Measurements from ENCODE around the gene DPYSL3. TPM values are rescaled to one million over a fixed set of nuclear protein-coding genes. Genes with fewer than 3 reads are reported as not detected.

Gene DPYSL3
- total and polyA plus RNA-seq, 3 experiments from 2014 or later = 0.13 to 0.35 TPM; not detected in 1

DNA sequence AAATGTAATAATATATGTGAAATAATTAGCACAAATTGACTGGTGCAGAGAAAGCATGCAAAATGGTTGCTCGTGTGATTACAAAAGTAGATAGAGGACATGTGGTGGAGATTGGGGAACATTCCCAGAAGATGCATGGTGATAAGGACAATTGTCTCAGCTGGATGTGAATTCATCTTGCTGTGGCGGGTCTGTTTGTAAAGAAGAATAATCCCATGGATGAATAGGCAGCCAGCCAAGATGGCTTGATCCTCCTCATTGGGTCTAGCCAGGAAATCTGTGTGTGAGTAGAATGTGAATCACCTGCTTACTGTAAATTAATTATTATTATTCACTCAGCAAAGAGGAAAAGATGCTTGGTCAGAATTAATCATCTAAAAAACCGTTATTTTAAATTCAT lies 12.6 kb upstream of the DPYSL3 start:
- H3K36me3 ChIP-seq (ENCODE audit: insufficient read depth, low read length) = no peaks in the 10 kb centered on the region
- ChIA-PET CTCF (no interaction called here), POLR2A (no interaction called here)
- no peak for DNase-seq
- no peak overlapping the region for H3K27ac Mint-ChIP-seq
- no peaks in the 10 kb centered on the region for H3K36me3 Mint-ChIP-seq
- H3K9me3 Mint-ChIP-seq = no peaks in the 10 kb centered on the region
- no peak overlapping the region for H3K4me3 Mint-ChIP-seq
- H3K27ac ChIP-seq (ENCODE audit: low read depth, low read length) = no peak overlapping the region
- H3K4me1 Mint-ChIP-seq = no peaks in the 10 kb centered on the region
- no peak overlapping the region for H3K4me3 ChIP-seq (ENCODE audit: low read length)
- H3K27me3 ChIP-seq (ENCODE audit: insufficient read depth, low read length, poor library complexity, severe bottlenecking) = no peaks in the 10 kb centered on the region
- no peaks in the 10 kb centered on the region for H3K4me1 ChIP-seq (ENCODE audit: insufficient read depth, low read length)
- H3K27me3 Mint-ChIP-seq = no peaks in the 10 kb centered on the region
- no peaks in the 10 kb centered on the region for H3K9me3 ChIP-seq (ENCODE audit: low read length)

DNA sequence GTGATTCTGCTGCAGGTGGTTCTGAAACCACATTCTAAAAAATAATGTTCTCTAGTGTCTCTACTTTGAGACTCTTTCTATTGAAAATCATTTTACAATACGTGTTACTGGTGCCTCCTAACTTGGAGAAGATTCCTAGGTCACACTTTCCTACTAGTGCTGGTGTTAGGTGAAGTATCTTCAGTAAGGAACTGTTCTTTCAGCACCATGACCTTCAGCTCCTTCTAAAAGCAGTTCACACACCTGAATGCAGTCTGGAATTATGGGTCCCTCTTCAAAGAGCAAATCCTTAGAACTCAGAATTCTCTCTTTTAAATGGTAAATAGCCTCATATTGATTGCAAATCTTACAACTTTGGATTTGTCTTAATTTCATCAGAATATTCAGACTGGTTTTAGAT lies 10.6 kb upstream of the DPYSL3 start:
- Mint-ChIP-seq H3K36me3 (no peaks in the 10 kb centered on the region), H3K9me3 (no peaks in the 10 kb centered on the region), H3K27me3 (no peaks in the 10 kb centered on the region), H3K4me3 (no peak overlapping the region), H3K4me1 (no peaks in the 10 kb centered on the region), H3K27ac (no peak overlapping the region)
- DNase-seq = no peak
- CTCF ChIA-PET = no interaction called here
- H3K4me1 ChIP-seq (ENCODE audit: insufficient read depth, low read length) = no peaks in the 10 kb centered on the region
- POLR2A ChIA-PET = no interaction called here
- H3K27ac ChIP-seq (ENCODE audit: low read depth, low read length) = no peak overlapping the region
- no peaks in the 10 kb centered on the region for H3K36me3 ChIP-seq (ENCODE audit: insufficient read depth, low read length)
- no peaks in the 10 kb centered on the region for H3K27me3 ChIP-seq (ENCODE audit: insufficient read depth, low read length, poor library complexity, severe bottlenecking)
- H3K9me3 ChIP-seq (ENCODE audit: low read length) = no peaks in the 10 kb centered on the region
- no peak overlapping the region for H3K4me3 ChIP-seq (ENCODE audit: low read length)

DNA sequence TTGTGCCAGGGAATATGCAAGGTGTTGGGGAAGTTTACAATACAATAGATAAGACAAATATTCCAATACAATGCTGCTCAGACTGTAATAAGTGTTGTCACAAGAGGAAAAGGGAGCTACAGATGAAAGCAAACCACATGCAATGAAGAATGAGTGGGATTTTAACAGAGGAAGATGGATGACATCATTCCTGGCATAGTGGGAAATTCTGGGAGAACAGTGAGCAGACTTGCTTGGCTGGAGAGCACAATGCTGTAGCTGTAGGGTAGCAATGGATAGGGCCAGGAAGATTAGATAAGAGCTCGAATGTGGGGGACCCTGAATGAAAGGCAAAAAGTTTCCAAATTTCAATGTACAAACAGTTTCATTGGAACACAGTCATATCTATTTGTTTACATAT lies 9.5 kb upstream of the DPYSL3 start:
- H3K4me1 Mint-ChIP-seq = no peaks in the 10 kb centered on the region
- no peaks in the 10 kb centered on the region for H3K27me3 ChIP-seq (ENCODE audit: insufficient read depth, low read length, poor library complexity, severe bottlenecking)
- no peak overlapping the region for H3K4me3 ChIP-seq (ENCODE audit: low read length)
- H3K4me3 Mint-ChIP-seq = no peak overlapping the region
- no peaks in the 10 kb centered on the region for H3K36me3 ChIP-seq (ENCODE audit: insufficient read depth, low read length)
- H3K4me1 ChIP-seq (ENCODE audit: insufficient read depth, low read length) = no peaks in the 10 kb centered on the region
- H3K36me3 Mint-ChIP-seq = no peaks in the 10 kb centered on the region
- H3K27ac Mint-ChIP-seq = no peak overlapping the region
- no peaks in the 10 kb centered on the region for H3K27me3 Mint-ChIP-seq
- no peak overlapping the region for H3K27ac ChIP-seq (ENCODE audit: low read depth, low read length)
- POLR2A ChIA-PET = no interaction called here
- H3K9me3 Mint-ChIP-seq = no peaks in the 10 kb centered on the region
- H3K9me3 ChIP-seq (ENCODE audit: low read length) = no peaks in the 10 kb centered on the region
- CTCF ChIA-PET = no interaction called here
- no peak for DNase-seq

DNA sequence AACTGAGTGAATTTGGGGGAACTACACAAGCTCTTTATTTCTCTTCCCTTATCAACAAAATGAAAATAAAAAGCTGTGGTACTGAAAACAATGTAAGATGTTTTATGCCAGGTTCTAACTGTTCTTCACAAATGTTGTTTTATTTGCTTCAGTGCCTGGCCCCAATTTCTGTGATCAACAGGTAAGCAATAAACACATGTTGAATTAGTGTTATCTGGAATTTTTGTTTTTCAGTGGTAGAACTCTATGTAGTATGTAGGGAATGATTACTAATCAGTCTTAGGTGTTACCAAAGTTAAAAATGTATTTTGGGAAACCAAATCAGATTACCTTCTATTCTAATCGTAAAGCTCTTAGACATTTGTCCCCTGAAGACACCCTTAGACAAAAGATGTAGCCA lies 7.5 kb upstream of the DPYSL3 start:
- H3K27me3 Mint-ChIP-seq = peaks cover 4 to 12% of the 10 kb centered on the region in 2 donors
- CTCF ChIA-PET = no interaction called here
- Histone ChIP-seq H3K9me3 (ENCODE audit: low read length) (no peaks in the 10 kb centered on the region), H3K4me3 (ENCODE audit: low read length) (no peak overlapping the region), H3K4me1 (ENCODE audit: insufficient read depth, low read length) (no peaks in the 10 kb centered on the region), H3K27me3 (ENCODE audit: insufficient read depth, low read length, poor library complexity, severe bottlenecking) (no peaks in the 10 kb centered on the region), H3K36me3 (ENCODE audit: insufficient read depth, low read length) (no peaks in the 10 kb centered on the region), H3K27ac (ENCODE audit: low read depth, low read length) (no peak overlapping the region)
- no peaks in the 10 kb centered on the region for H3K4me1 Mint-ChIP-seq
- H3K9me3 Mint-ChIP-seq = no peaks in the 10 kb centered on the region
- no peak for DNase-seq
- no peak overlapping the region for H3K4me3 Mint-ChIP-seq
- H3K36me3 Mint-ChIP-seq = no peaks in the 10 kb centered on the region
- POLR2A ChIA-PET = no interaction called here
- no peak overlapping the region for H3K27ac Mint-ChIP-seq

DNA sequence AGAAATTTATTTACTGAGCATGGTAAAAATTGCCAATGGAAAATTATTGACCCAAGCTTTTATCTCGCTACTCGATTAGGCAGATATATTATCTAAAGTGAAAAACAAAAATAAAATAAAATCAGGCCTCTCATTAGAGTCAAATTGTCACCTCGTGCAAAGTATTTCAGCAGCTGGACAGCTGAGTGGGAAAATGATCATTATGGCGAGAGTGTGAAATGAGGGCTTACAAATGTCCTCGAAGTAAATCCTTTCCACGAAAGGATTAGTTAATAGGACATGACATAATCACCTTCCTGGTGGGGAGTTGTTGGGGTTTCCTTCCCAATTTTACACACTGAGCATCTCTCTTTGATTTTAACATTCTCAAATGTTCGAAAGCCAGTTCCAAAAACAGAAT lies 5.4 kb upstream of the DPYSL3 start:
- ChIA-PET POLR2A (no interaction called here), CTCF (no interaction called here)
- no peaks in the 10 kb centered on the region for H3K9me3 ChIP-seq (ENCODE audit: low read length)
- no peaks in the 10 kb centered on the region for H3K4me1 ChIP-seq (ENCODE audit: insufficient read depth, low read length)
- peaks cover 2 to 4% (median 2%) of the 10 kb centered on the region in 3 donors for H3K4me1 Mint-ChIP-seq
- peaks cover 13 to 28% of the 10 kb centered on the region in 2 donors for H3K27me3 Mint-ChIP-seq
- H3K36me3 Mint-ChIP-seq = peaks cover 0 to 2% (median 0%) of the 10 kb centered on the region in 3 donors
- no peaks in the 10 kb centered on the region for H3K36me3 ChIP-seq (ENCODE audit: insufficient read depth, low read length)
- no peak overlapping the region for H3K4me3 ChIP-seq (ENCODE audit: low read length)
- H3K27ac ChIP-seq (ENCODE audit: low read depth, low read length) = no peak overlapping the region
- H3K27me3 ChIP-seq (ENCODE audit: insufficient read depth, low read length, poor library complexity, severe bottlenecking) = no peaks in the 10 kb centered on the region
- H3K9me3 Mint-ChIP-seq = peaks cover 0 to 2% (median 0%) of the 10 kb centered on the region in 5 donors
- no peak overlapping the region for H3K4me3 Mint-ChIP-seq
- DNase-seq = no peak
- H3K27ac Mint-ChIP-seq = no peak overlapping the region

DNA sequence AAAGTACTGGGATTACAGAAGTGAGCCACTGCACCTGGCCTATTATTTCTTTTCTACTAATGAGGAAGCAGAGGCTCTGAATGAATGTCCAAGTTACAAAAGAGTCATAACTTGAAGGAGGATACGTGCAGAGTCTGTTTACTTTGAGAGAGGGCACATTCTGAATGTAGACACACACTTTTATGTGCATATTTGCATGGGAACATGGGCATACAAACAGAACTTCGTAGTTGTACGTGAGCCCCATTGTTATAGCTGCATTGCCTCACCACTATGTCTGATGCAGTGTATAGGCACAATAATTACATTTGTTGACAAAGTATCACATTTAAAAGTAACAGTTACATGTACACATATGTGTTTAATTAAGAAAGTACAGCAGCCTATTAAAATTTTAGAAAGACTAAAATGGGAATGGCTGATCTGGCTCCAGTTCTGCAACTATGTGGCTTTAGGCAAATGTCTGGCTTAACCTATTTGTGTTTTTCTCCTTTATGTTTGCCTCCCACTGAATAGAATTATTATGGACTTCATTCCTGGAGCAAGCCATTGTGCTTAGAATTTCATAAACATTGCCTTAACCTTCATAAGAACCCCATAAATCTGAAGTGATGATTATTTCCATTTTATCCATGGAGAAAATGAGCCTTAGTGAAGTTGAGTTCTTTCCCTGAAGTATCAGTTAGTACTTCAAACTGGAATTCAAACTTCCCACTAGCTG lies 3.0 kb upstream of the DPYSL3 start:
- Histone ChIP-seq H3K27ac (ENCODE audit: low read depth, low read length) (no peak overlapping the region), H3K4me1 (ENCODE audit: insufficient read depth, low read length) (no peaks in the 10 kb centered on the region), H3K27me3 (ENCODE audit: insufficient read depth, low read length, poor library complexity, severe bottlenecking) (no peaks in the 10 kb centered on the region), H3K4me3 (ENCODE audit: low read length) (no peak overlapping the region), H3K36me3 (ENCODE audit: insufficient read depth, low read length) (no peaks in the 10 kb centered on the region), H3K9me3 (ENCODE audit: low read length) (no peaks in the 10 kb centered on the region)
- Mint-ChIP-seq H3K27me3 (peaks cover 24 to 45% of the 10 kb centered on the region in 2 donors), H3K4me1 (peaks cover 5 to 8% (median 8%) of the 10 kb centered on the region in 3 donors), H3K27ac (no peak overlapping the region), H3K4me3 (no peak overlapping the region), H3K36me3 (peaks cover 0 to 4% (median 0%) of the 10 kb centered on the region in 3 donors), H3K9me3 (peaks cover 0 to 6% (median 0%) of the 10 kb centered on the region in 5 donors)
- CTCF ChIA-PET = no interaction called here
- DNase-seq = no peak
- POLR2A ChIA-PET = no interaction called here

DNA sequence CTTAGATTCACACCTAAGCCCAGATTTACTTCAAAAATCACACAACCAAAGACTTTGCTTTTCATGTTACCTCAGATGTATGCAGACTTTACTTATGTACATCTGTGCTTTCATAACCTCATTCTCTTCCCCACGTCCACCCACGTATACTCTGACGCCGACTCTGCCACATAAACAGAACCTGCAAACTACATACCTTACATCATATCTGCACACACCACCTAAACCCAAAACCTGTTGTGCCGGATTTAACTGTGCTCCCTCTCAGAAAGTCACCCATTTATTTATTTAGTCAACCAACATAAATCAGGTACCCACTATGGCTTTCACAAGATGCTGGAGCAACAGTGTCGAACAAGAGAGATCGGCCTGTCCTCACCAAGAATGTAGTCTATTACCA lies 1.0 kb upstream of the DPYSL3 start:
- Histone ChIP-seq H3K27me3 (ENCODE audit: insufficient read depth, low read length, poor library complexity, severe bottlenecking) (no peaks in the 10 kb centered on the region), H3K27ac (ENCODE audit: low read depth, low read length) (no peak overlapping the region), H3K9me3 (ENCODE audit: low read length) (no peaks in the 10 kb centered on the region), H3K4me3 (ENCODE audit: low read length) (no peak overlapping the region), H3K4me1 (ENCODE audit: insufficient read depth, low read length) (no peaks in the 10 kb centered on the region), H3K36me3 (ENCODE audit: insufficient read depth, low read length) (no peaks in the 10 kb centered on the region)
- POLR2A ChIA-PET = no interaction called here
- peak overlapping the region in 2 of 8 donors; percentile 0 to 6 for H3K27ac Mint-ChIP-seq
- peaks cover 26 to 46% of the 10 kb centered on the region in 2 donors for H3K27me3 Mint-ChIP-seq
- DNase-seq = no peak
- H3K36me3 Mint-ChIP-seq = peaks cover 0 to 4% (median 0%) of the 10 kb centered on the region in 3 donors
- no peak overlapping the region for H3K4me3 Mint-ChIP-seq
- H3K9me3 Mint-ChIP-seq = peaks cover 0 to 6% (median 0%) of the 10 kb centered on the region in 5 donors
- CTCF ChIA-PET = no interaction called here
- peaks cover 5 to 8% (median 8%) of the 10 kb centered on the region in 3 donors for H3K4me1 Mint-ChIP-seq

DNA sequence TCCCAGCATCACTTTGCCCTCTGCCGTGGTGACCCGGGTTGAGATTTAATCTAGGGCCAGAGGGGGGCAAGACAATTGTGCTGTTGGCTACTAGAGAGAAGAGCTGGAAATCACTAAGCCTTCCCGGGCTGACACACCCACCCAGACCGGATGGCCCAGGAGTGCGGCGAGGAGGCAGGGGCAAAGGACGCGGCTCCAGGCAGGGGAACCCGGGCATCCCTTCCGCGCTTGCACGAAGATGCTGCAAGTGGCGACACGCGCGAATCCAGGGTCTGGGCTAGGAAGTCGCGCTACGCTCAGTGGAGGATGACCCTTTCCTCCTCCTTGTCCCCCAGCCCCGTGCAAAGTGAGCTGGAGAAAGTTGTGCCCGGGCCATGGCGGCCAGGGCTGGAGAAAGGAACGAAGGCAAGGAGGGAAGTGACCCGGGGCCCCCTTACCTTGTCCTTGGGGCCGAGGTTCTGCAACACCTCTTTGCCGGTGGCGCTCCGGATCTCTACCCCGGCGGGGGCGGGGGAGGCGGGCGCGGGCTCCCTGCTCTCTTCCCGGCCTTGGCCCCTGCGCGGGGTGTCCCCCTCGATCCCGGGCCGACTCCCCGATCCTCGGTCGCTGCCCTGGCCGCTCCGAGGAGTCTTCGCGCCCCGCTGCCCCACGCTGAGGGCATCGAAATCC lies 693 bp downstream of the DPYSL3 start:
- Histone ChIP-seq H3K27me3 (ENCODE audit: insufficient read depth, low read length, poor library complexity, severe bottlenecking) (no peaks in the 10 kb centered on the region), H3K4me3 (ENCODE audit: low read length) (no peak overlapping the region), H3K27ac (ENCODE audit: low read depth, low read length) (no peak overlapping the region), H3K9me3 (ENCODE audit: low read length) (no peaks in the 10 kb centered on the region), H3K36me3 (ENCODE audit: insufficient read depth, low read length) (no peaks in the 10 kb centered on the region), H3K4me1 (ENCODE audit: insufficient read depth, low read length) (no peaks in the 10 kb centered on the region)
- Mint-ChIP-seq H3K4me1 (peaks cover 5 to 8% (median 8%) of the 10 kb centered on the region in 3 donors), H3K4me3 (peak overlapping the region in 1 of 7 donors; percentile 66), H3K27ac (no peak overlapping the region), H3K36me3 (peaks cover 0 to 4% (median 0%) of the 10 kb centered on the region in 3 donors), H3K9me3 (peaks cover 0 to 6% (median 0%) of the 10 kb centered on the region in 5 donors), H3K27me3 (peaks cover 26 to 46% of the 10 kb centered on the region in 2 donors)
- no peak for DNase-seq
- ChIA-PET CTCF (no interaction called here), POLR2A (no interaction called here)

Data from CD8-positive, alpha-beta memory T cell (primary cell).